K562 (cell line): ENCODE measurements around the gene BNIPL.

ENCODE experiments used
- CBFA2T3 ChIP-seq: fragments of 450-650 bp; IDR thresholded peaks from 2 replicates; pipeline ENCODE4 v1.6.1; 2017
- POLR2A ChIP-seq: fragments of 450-650 bp; conservative IDR thresholded peaks from 2 replicates; pipeline ENCODE4 v1.6.1; 2016
- RBM39 ChIP-seq: fragments of 200-400 bp; formaldehyde crosslinking; optimal IDR thresholded peaks from 2 replicates; pipeline ENCODE3; 2018; ENCODE audit warnings: low read depth, low read length
- ZBTB33 ChIP-seq: sonication (generic); formaldehyde crosslinking; IDR thresholded peaks from 2 replicates; pipeline ENCODE4 v1.8.1; 2023; ENCODE audit warnings: mild to moderate bottlenecking, missing genetic modification reagents

- TF ChIP-seq CBFA2T3 (peak; percentile 91), POLR2A (peak; percentile 67), ZBTB33 (CRISPR knock-in tag) (no peak), RBM39 (no peak)
Observed at GRCh38 chr1:151054971-151055547, 18.7 kb downstream of the BNIPL start.
